Erythroblast (primary cell): ENCODE results near the gene CDCA3.

Experiments used
- GATA1 ChIP-seq: IDR thresholded peaks from 2 replicates; pipeline ENCODE4 v1.6.1; 2011; ENCODE audit warnings: low read depth, mild to moderate bottlenecking, control low read depth, low read length, moderate library complexity
- POLR2A ChIP-seq: IDR thresholded peaks from 2 replicates; pipeline ENCODE4 v1.6.1; 2011; ENCODE audit warnings: mild to moderate bottlenecking, low read length

GRCh38 chr12:6824901-6825381, 26.1 kb downstream of the CDCA3 start:
- TF ChIP-seq POLR2A (no peak), GATA1 (no peak)
